Stimulated activated CD4-positive, alpha-beta T cell treated with anti-CD3 and anti-CD28 coated beads, Interleukin-15, amount 100 ng/mL, for 24 hours (primary cell): ENCODE data around the gene VRK3.

ENCODE experiments used
- DNase-seq: peaks from one replicate; pipeline ENCODE4 v3.0.0-alpha.2; 2020

Gene VRK3

DNA sequence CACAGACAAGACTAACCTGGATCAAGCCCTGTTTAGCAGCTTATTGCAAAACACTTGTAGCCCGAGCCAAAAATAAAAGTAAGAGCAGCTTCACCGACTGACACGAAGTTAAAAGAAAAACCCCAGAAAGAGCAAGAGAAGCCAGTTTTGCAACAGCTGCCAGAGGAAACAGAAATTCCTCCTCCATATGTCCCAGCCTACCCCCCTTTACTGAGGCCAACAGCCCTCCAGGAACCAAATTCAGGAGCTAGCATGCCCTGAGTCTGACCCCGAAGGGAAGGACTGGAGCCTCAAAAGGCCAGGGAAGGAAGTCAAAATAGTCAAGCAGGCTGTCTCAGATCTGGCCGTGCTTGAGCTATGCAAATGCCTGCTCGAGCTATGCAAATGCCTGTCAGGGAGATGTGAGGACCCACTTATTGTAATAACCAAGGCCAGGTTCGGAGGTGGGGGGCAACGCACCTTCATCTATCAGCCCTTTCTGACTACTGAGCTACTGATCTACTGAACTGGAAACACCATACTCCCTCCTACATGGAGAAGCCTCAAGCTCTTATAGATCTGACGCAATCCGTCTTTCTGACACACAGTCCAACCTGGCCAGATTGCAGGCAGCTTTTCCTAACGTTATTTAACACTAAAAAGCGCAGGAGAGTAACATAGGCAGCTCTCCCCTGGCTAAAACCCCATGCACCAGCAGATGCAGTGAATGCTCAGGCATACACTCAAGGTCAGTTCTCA is 70.9 kb downstream of the VRK3 start:
- no peak for DNase-seq

DNA sequence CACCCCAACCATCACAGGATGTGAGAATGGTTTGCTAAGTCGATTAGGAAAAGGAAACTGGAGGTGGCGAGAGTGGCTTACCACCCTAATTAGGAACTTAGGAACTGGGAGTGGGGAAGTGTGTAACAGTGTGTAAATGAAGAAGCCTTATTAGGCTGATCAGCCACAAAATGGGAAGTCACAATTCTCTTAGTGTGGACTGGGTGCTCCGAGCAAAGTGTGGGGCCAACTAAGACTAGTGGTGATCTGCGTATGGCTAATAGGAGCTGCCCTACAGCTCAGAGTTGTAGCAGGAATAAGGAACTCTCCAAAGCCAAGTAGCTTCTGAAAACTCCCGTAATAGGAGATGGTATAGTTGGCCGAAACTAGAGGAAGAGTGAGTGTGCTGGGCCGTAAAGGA is 71.8 kb downstream of the VRK3 start:
- DNase-seq: no peak

DNA sequence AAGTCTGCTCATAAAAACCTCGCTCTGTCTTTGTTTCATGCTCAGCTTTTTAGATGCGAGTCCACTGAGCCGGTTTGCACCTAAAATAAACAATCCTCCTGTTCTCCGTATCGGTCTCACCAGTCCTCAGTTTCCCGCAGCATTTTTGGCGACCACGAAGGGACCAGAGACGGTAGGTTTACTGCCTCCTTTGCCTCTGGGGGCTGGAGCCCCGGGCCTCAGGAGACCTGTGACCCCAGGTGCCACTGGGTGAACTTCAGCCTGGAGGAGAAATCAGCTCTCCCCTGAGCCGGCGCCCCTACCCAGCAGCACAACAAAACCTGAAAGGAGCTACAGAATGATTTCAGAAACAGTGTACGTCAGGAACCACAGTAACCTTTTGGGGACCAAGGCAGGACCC is 72.3 kb downstream of the VRK3 start:
- DNase-seq: no peak

DNA sequence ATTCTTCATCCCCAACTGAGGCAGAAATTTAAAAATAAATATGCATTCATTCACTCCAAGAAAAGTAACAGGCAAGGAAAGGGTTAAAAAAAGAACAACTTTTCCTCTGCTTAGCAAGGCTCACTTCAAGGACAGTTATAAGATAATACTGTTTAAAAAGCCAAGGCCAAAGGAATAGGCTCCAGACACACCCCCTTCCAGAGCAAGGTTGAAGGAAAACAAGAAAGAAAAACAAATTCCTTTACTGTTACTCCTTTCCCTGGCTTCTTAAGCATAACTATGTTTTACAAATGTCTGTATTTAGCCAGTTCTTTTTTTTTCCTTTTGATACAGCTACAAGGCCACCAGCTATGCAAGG is 72.7 kb downstream of the VRK3 start:
- DNase-seq: no peak

DNA sequence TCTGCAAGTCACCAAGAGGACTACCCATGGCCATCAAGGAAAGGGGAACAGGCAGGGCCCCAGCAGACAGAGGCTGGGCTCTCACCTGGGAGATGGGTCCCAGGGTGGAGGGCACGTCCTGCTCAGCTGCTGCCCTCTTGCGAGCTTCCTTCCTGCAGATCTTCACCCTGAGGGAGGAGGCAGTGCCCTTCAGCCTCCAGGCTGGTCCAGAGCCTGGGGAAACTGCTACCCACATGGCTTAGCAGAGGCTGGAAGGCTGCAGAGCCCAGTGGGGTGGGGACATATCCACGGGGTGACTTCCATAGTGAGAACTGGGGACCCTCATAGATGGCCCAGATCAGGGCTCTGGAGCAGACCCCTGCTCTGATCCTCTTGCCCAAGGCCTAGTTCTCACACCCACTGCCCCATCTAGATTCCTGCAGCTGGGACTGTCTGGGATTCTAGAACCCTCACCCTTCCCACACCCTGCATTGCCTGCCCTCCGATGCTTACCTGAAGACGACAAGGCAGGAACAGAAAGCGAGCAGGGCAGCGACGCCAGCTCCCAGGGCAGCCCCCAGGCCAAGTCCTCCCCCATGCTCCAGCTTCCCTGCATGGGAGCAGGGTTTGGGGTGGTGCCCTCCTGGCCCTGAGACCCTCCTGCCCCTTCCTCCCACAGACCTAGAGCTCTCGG is 73.2 kb downstream of the VRK3 start:
- no peak for DNase-seq

DNA sequence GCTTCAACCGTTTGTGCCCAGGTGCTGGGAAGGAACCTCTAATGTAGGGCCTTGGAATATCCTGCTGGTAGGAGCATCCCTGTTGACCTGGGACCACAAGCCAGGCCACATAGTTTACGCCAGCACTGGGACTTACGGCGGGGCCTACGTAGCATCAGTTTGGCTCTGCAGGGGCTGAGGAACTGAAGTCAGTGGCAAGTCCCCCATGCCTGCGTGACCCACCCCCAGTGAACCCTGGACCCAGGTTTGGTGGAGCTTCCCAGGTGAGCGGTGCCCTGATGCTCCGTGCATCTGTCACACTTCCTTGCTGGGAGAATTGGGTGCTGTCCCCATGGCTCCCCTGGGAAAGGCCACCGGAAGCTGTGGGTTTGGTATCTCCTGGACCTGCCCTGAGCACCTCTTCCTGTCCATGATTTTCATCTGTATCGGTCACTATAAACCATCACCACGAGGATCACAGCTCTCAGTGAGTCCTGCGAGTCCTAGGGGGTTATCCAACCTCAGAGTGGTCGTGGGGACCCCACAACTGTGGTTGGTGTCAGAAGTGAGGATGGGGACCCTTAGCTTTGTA is 74.1 kb downstream of the VRK3 start:
- DNase-seq: no peak

DNA sequence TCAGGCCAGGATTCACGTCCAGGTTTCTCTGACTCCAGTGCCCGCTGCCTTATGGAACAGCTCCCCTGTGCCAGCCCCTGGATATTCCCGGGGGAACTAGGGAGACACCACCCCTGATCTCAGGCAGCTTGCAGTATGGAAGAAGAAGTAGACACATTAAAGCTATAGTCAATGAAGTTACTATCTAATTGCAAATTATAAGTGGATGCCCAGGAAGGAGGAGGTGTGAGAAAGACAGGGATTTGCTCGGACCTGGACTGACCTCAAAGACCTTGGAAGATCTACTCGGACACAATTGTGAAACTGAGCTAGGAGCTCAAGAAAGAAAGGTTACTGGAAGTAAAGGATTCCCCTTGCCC is 74.6 kb downstream of the VRK3 start:
- DNase-seq: no peak

DNA sequence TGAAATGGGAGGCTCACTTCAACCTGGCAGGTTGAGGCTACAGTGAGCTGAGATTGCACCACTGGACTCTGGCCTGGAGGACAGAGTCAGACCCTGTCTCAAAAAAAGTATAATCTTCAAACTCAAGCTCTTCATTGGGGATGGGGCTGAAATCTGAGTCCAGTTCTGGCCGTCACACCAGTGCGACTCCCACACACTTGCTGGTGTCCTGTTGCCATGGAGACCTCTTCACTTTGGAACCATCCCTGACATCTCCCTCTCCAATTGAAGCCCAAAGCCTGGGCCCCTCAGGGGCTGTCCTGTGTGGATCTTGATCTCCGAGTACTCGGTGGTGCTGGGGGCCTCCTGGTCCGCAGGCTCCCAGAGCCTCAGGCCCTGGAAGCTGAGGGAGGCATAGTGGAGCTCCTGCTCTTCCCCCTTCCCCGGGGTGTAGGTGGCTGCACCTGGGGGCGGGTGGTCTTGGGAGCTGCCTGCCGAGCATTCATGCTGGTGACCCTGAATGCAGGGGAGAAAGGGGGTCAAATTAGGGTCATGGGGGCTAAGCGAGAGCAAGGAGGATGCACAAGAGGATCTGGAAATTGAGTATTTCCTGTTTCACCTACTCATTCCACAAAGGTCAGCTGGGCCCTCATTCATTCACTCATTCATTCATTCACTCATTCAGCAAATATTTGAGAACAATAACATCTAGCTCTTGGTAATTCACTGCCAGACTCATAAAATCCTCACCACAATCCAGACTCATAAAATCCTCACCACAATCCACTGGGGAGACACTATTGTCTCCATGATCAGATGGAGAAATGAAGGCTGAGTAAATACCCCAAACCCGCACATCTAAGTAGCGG is 75.2 kb downstream of the VRK3 start:
- no peak for DNase-seq

DNA sequence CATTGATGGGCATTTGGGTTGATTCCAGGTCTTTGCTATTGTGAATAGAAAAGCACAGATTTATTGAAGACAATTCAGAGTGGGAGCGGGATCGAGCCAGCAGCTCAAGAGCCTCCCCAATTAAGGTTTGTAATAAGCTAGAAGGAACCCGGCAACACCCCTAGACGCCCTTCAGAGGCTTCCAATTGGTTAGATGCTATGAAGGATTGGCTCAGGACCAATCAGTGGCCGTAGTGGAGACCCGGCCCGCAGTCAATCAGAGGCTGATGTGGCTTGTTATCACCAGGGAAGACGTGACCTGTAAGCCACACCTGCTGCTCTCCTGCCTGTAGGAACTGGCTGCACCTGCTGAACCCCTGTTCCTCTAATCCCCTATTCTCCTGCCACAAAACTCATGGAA is 78.8 kb downstream of the VRK3 start:
- DNase-seq: no peak

DNA sequence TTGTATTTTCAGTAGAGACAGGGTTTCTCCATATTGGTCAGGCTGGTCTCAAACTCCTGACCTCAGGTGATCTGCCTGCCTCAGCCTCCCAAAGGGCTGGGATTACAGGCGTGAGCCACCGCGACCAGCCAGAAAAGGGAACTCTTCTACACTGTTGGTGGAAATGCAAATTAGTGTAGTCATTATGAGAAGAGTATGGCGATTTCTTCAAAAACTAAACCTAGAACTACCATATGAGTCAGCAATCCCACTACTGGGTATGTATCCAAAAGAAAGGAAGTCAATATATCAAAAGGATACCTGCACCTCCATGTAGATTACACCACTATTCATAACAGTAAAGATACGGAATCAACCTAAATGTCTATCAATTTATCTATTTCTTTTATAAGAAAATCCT is 80.6 kb downstream of the VRK3 start:
- peak; percentile 32 for DNase-seq

DNA sequence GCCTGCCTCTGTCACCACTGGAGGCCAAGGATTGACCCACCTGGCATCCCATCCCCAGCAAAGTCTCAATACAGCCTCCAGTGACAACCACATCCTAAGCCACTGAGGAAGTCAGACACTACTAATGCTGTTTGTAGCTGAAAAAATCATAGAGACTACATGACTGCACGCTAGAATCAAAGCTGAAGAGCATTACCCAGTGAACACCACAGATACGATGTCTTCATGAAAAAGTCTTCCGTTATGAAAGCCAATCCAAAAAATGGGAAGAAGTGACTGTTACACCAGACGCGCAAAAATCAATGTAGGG is 84.7 kb downstream of the VRK3 start:
- DNase-seq: no peak

DNA sequence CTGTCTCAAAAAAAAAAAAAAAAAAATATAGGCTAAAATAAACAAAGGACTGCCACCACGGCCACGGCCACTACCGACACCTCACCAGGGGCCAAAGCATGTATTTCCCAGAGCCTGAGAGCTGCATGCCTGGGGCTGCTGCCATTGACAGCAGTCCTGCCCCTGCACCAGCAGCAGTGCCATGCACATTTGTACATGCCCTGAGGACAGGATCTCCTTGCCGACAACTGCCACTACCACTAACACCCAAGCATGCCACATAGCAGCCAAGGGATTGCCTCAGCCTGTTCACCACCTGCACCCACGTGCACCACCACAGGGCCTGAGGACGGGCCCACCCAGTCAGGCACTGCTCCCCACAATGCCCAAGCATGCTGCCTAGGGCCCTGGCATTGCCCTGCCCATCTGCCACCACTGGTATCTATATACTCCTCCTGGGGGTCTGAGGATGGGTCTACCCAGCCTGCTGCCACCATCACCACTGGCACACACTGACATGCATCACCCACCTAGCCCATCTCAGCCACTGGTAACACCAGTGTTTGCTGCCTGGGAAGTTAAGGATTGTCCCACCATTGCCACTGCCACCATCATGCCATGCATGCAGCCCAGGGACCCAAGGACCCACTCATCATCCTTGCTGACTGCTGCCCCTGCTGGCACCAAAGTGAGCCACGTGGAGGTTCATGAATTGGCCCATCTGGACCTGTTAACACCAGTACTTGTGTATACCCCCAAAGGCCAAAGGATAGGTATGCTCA is 85.3 kb downstream of the VRK3 start:
- DNase-seq: no peak

DNA sequence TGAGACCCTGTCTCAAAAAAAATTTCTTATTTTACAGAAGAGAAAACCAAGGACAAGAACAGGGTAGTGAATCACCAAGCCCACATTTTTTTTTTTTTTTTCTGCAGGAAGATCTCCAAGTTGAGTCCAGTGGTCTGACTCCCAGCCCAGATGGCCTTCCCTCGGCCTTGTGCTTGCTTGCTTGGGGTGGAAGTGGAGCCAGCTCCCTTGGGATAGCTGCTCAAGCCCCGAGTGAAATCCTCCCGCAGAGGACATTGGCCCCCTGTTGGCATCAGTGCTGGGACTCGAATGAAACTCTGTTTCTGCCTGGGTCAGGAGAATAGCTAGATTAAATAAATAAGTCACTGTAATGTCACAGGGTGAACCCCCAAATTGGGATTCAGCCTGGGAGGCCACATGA is 86.5 kb downstream of the VRK3 start:
- DNase-seq: no peak

DNA sequence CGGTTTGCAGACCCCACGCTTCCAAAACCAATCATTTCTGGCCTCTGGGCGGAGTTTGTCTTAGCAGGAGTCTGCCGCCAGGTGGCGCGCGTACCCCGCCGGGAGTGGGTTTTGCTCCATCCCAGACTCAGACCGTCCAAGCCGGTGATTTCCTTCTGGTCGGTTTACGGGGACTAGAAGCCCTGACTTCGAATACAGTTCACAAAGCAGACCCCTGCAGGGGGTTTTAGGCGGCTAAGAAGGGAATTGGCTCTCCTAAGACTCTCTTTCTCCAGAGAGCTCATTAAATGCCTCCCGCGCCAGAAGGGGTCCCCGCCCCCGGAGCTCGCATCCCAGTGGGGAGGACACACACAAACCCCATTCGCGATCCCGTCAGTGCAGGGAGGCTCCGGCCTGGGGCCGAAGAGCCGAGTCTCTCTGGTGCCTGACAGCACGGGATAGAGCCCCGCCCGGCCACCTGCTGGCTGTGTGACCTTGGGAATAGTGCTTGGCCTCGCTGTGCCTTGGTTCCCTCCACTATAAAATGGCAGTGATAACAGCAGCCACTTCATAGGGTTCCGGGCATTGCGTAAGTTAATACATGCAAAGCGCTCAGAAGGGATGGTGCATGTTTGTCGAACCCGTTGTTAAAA is 87.3 kb downstream of the VRK3 start:
- DNase-seq: peak; percentile 86

DNA sequence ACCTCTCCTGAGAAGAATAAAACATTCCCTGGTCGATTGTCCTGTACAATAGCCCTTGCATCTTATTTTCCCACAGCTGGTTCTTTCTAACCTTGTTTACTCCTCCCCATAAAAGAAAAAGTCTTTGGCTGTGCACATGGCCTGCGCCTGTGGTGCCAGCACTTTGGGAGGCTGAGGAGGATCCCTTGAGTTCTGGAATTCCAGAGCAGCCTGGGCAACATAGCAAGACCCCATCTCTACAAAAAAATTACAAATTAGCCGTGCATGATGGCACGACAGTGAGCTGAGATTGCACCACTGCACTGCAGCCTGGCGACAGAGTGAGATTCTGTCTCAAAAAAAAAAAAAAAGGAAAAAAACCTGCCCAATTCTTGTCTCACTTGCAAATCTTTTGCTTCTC is 88.6 kb downstream of the VRK3 start:
- DNase-seq: no peak

DNA sequence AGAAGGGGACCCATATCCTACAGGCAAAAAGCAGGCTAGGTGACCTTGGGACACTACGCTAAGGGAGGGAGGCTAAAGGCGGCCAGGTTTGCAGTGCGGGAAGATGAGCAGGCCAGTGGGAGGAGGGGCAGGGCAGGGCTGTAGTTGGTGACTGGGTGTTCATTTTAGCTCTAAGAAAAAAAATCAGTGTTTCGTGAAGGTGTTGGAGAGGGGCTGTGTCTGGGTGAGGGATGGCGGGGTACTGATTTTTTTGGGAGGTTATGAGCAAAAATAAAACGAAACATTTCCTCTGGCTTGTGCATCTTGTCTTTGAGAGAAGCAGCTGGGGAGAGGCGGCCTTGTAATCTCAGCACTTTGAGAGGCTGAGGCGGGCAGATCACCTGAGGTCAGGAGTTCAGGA is 91.5 kb downstream of the VRK3 start:
- no peak for DNase-seq

DNA sequence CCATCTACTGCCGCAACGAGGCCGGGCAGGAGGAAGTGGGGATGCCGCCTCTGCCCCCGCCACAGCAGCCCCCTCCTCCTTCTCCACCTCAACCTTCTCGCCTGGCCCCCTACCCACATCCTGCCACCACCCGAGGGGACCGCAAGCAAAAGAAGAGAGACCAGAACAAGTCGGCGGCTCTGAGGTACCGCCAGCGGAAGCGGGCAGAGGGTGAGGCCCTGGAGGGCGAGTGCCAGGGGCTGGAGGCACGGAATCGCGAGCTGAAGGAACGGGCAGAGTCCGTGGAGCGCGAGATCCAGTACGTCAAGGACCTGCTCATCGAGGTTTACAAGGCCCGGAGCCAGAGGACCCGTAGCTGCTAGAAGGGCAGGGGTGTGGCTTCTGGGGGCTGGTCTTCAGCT is 92.4 kb downstream of the VRK3 start:
- DNase-seq: peak; percentile 51

DNA sequence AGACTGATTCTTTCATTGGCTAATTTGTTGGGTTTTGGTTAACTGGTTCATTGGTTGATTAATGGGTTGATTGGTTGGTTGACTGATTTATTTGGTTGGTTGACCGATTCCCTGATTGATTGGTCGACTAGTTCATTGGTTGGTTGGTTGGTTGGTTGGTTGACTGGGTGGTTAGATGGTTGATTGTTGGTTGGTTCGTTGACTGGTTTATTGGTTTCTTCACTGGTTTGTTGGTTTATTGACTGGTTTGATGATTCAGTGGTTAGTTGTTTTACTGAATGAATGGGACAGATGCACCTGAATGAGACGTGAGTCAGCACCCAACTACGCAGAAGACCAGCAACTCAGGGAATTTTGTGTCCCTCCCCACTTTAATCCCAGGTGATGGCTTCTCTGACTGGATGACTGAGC is 93.1 kb downstream of the VRK3 start:
- DNase-seq: no peak

DNA sequence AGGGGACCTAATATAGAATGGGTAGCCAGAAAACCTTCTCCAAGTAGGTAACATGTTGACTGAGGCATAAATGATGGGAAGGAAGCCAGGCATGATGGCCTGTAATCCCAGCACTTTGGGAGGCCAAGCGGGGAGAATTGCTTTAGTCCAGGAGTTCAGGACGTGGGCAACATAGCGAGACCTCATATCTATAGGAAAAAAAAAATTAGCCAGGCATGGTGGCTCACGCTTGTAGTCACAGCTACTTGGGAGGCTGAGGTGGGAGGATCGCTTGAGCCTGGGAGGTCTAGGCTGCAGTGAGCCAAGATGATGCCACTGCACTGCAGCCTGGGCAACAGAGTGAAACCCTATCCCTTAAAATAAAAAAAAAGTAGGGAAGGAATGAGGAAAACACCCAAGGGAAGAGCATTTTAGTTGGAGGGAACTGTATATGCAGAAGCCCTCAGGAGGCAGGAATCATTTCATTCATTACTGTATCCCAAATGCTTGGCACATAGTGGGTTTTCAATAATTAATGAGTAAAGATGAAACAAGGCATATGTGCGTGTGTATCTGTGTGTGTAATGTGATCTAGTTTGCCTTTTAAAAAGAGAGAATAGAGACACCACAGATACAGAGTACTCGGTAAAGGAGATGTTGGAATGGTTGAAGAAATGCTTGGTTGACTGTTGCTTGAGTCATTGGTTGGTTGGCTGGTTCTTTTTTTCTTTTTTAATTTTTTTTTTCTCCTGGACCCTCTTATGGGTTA is 93.7 kb downstream of the VRK3 start:
- DNase-seq: no peak

DNA sequence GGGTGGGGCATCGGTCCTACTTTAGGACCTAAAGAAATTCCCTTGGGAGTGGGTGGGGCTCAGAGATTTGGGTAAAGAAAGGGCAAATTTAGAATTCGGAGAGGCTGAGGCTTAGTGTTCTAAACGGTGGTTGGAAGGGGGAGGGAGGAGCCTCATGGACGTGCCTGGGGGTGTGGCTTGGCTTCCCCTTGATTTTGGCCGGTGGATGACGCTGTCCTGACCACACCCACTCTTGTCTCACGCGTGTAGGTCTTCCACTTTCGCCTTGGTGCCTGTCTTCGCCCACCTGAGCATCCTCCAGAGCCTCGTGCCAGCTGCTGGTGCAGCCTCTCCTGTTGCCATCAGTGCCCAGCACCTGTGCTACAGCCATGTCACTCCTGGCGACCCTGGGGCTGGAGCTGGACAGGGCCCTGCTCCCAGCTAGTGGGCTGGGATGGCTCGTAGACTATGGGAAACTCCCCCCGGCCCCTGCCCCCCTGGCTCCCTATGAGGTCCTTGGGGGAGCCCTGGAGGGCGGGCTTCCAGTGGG is 94.6 kb downstream of the VRK3 start:
- DNase-seq: peak; percentile 38

DNA sequence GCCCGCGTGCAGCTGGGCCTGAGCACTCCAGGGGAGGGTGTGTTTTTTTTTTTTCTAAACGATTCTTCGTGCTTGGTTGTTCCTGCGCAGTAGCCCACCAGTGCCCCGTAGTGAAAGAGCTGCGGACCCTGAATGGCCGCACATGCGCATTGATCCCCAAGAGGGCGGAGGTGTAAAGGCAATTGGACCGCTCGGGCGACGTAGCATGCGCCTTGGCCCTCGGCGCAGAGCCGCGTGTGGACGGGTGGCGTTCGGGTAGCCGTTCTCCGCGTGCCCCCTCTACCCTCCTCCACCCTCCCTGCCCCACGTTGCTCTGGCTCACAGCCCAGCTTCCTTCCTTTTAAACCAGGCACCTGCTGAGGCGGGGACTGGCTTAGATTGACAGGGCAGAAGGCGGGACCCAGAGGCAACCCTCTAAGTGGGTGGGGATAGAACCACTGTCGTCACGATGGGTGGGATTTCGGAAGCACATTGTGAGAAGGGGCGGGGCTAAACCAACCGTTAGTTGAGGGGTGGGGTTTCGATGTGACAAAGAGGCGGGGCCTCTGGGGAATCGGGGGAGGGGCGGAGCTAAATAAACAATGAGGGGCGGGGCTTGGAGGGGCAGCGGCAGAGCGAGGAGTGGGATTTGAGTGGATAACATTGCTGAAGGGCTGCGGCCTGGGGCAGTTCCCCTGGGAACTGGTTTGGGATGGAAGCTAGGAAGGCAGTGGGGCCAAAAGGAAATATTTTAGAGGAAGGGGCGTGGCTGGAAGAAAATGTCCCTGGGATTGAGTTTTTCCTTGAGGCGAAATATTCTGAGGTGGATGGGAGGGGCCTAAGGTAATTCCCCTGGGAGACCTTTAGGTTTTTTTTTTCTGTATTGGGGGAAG is 95.3 kb downstream of the VRK3 start:
- peak; percentile 94 for DNase-seq
